HUES48 (cell line): ENCODE measurements around the gene TDP1.

Source experiments
- H3K27ac ChIP-seq: one replicate; pipeline ENCODE4 v1.7.0; 2013; ENCODE audit warnings: low read depth, low read length, inconsistent platforms
- H3K27me3 ChIP-seq: 2 replicates; pipeline ENCODE4 v1.6.1; 2013; ENCODE audit warnings: mild to moderate bottlenecking, low read length; ENCODE audit not compliant: control insufficient read depth, insufficient read depth
- H3K36me3 ChIP-seq: 2 replicates; pipeline ENCODE4 v1.6.1; 2013; ENCODE audit warnings: low read length; ENCODE audit not compliant: control insufficient read depth, insufficient read depth
- H3K4me1 ChIP-seq: 2 replicates; pipeline ENCODE4 v1.6.1; 2013; ENCODE audit warnings: mild to moderate bottlenecking, low read length; ENCODE audit not compliant: control insufficient read depth, insufficient read depth
- H3K4me3 ChIP-seq: 2 replicates; pipeline ENCODE4 v1.5.1; 2013; ENCODE audit warnings: mild to moderate bottlenecking, low read depth, low read length
- H3K9ac ChIP-seq: 2 replicates; pipeline ENCODE4 v1.6.1; 2013; ENCODE audit warnings: mild to moderate bottlenecking, low read depth, low read length, moderate library complexity
- H3K9me3 ChIP-seq: 2 replicates; pipeline ENCODE4 v1.6.1; 2013; ENCODE audit warnings: low read length; ENCODE audit not compliant: control insufficient read depth, insufficient read depth

Gene TDP1

DNA sequence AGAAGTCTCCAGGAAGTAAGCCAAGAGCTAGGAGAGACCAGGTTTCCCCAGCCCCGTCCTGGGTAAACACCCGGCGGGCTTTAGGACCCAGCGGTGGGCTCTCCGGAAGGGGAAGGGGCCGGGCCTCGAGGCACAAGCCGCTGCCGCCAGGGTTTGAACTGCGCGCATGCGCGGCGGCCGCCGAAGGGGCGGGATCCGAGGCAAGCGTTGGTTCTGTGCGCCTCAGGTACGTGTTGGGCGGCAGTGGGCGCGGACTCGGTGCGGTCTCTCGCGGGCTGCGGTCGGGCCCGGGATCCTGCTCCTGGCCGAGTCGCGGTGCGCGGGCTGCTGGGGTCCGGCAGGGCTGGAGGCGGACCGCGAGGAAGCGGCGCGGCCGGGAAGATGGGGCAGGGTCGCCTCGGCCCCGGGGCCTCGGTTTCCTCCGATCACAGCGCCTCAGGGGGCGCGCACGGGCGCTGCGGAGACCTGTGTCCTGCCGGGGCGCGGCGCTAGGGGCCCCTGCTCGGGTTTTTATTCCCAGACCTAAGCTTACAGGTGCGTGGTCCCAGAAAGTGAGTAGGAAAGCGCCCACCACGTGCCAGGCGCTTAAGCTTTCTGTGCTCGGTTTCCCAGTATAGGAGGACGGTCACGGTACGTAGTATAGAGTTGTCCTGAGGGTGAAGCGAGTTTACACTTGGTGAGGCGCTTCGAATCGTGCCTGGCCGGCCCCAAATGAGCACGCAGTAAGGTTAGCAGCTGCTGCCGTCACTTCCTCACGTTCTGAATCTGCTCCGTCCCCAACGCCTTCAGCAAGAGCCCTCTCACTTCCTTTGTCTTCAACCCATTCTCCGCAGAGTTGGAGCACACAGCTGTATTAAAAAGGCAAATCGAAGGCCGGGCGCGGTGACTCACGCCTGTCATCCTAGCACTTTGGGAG, at the start of gene TDP1:
Gene TDP1, plus strand, starts transcription at position 183 of the 916 bp plus-strand sequence. CDS start 7,188 bp downstream, outside the sequence.
- Histone ChIP-seq H3K36me3 (peaks cover 20% of the 10 kb centered on the region), H3K9ac (peak within 1 kb of the TSS; percentile 81), H3K4me3 (peak within 1 kb of the TSS; percentile 82), H3K27me3 (no peaks in the 10 kb centered on the region), H3K4me1 (peaks cover 26% of the 10 kb centered on the region), H3K9me3 (no peaks in the 10 kb centered on the region), H3K27ac (peak within 1 kb of the TSS; percentile 89)

DNA sequence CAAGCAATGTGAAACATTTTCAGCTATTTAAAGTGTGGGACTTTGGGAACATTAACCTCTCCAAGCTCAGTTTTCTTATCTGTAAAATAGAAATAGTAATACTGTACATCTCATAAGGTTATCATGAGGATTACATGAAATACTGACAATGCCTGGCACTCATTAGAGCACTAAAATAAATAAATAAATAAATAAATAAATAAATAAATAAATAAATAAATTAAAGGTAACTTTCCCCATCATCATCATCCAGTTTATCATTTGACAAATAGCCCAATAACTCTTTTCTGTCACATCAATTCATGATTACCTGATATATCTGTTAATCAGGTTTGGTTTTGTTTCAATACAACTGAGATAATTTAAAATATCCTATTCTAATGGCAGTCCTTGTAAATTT, 49.7 kb upstream of the TDP1 start:
- no peak overlapping the region for H3K27ac ChIP-seq
- H3K4me1 ChIP-seq: peaks cover 13% of the 10 kb centered on the region
- no peaks in the 10 kb centered on the region for H3K9me3 ChIP-seq
- no peaks in the 10 kb centered on the region for H3K36me3 ChIP-seq
- no peak overlapping the region for H3K9ac ChIP-seq
- no peaks in the 10 kb centered on the region for H3K27me3 ChIP-seq
- H3K4me3 ChIP-seq: no peak overlapping the region

DNA sequence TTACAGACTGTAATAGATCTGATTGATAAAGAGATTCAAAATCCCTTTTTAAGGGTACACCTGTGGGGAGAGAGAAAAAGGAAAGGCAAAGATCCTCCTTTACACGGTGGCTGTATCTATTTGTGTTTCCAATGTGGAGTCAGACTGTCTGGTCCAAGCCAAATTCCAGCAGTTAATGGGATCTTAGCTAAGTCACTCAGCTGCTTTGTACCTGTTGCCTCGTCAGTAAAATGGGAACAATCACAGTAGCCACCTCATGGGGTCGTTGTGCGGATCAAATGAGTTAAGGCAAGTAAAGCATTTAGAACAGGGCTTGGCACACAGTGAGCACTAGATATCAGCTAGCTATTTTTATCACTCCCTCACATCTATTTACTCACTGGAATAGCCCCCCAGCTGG, 48.1 kb upstream of the TDP1 start:
- no peak overlapping the region for H3K9ac ChIP-seq
- no peaks in the 10 kb centered on the region for H3K27me3 ChIP-seq
- no peak overlapping the region for H3K4me3 ChIP-seq
- no peaks in the 10 kb centered on the region for H3K9me3 ChIP-seq
- no peak overlapping the region for H3K27ac ChIP-seq
- H3K36me3 ChIP-seq: no peaks in the 10 kb centered on the region
- H3K4me1 ChIP-seq: peaks cover 30% of the 10 kb centered on the region

GRCh38 chr14:89908712-89909450, 46.8 kb upstream of the TDP1 start:
- no peaks in the 10 kb centered on the region for H3K9me3 ChIP-seq

DNA sequence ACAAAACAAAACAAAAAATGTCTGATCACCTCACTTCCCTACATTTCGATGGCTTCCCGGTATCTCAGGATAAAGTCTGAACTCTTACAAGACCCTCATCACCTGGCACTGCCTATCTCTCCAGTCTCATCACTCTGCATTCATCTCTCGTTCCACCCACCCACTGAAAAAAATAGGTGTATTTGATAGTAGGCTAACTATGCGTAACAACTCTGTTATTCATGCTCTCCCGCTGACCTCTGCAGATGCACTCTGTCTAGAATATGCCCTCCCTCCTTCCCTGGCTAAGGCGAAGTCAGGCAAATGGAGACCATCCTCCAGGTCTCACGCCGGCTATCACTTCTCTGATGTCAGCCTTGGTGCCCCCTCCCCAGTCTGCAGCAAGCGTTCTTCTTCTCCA, 46.1 kb upstream of the TDP1 start:
- peaks cover 32% of the 10 kb centered on the region for H3K4me1 ChIP-seq
- no peaks in the 10 kb centered on the region for H3K36me3 ChIP-seq
- no peaks in the 10 kb centered on the region for H3K27me3 ChIP-seq
- H3K4me3 ChIP-seq: no peak overlapping the region
- no peak overlapping the region for H3K27ac ChIP-seq
- no peaks in the 10 kb centered on the region for H3K9me3 ChIP-seq
- no peak overlapping the region for H3K9ac ChIP-seq

More at GRCh38 chr14:89908712-89909450, 46.8 kb upstream of the TDP1 start:
- Histone ChIP-seq H3K4me3 (no peak overlapping the region), H3K9ac (no peak overlapping the region), H3K27ac (no peak overlapping the region), H3K27me3 (no peaks in the 10 kb centered on the region), H3K4me1 (peaks cover 32% of the 10 kb centered on the region), H3K36me3 (no peaks in the 10 kb centered on the region)

- H3K27me3 ChIP-seq: no peaks in the 10 kb centered on the region
- H3K27ac ChIP-seq: peak overlapping the region; percentile 84
- H3K36me3 ChIP-seq: no peaks in the 10 kb centered on the region
- no peaks in the 10 kb centered on the region for H3K9me3 ChIP-seq
- H3K4me1 ChIP-seq: peaks cover 38% of the 10 kb centered on the region
- no peak overlapping the region for H3K4me3 ChIP-seq
- no peak overlapping the region for H3K9ac ChIP-seq
Measured at GRCh38 chr14:89910691-89911009, 45.1 kb upstream of the TDP1 start.

GRCh38 chr14:89911010-89911919, 44.5 kb upstream of the TDP1 start:
- no peaks in the 10 kb centered on the region for H3K27me3 ChIP-seq
- H3K36me3 ChIP-seq: no peaks in the 10 kb centered on the region
- H3K4me3 ChIP-seq: peak overlapping the region; percentile 6

DNA sequence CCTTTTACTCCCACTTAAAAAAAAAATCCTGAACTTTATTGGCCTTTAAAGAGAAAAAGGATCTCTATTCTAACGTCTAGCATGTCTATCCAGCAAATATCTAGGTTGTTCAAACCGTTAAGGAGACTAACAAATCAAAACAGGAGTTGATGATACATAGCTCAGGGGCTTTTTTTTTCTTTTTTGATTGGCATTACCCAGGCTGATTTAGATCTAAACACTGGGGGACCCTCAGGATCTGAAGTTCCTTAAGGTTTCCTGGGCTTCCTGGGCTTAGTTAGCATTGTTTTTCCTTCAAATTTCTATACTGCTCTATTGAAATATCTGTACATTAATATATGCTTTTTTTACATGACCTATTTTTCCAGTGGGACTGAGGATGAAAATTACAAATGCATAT, 43.5 kb upstream of the TDP1 start:
- H3K27ac ChIP-seq: peak overlapping the region; percentile 84
- H3K27me3 ChIP-seq: no peaks in the 10 kb centered on the region
- H3K4me3 ChIP-seq: no peak overlapping the region
- no peak overlapping the region for H3K9ac ChIP-seq
- peaks cover 38% of the 10 kb centered on the region for H3K4me1 ChIP-seq
- H3K36me3 ChIP-seq: no peaks in the 10 kb centered on the region
- H3K9me3 ChIP-seq: no peaks in the 10 kb centered on the region

More at GRCh38 chr14:89911010-89911919, 44.5 kb upstream of the TDP1 start:
- Histone ChIP-seq H3K9ac (no peak overlapping the region; the same call in 1 of the 2 replicates), H3K9me3 (no peaks in the 10 kb centered on the region), H3K4me1 (peaks cover 38% of the 10 kb centered on the region), H3K27ac (peak overlapping the region; percentile 84)

DNA sequence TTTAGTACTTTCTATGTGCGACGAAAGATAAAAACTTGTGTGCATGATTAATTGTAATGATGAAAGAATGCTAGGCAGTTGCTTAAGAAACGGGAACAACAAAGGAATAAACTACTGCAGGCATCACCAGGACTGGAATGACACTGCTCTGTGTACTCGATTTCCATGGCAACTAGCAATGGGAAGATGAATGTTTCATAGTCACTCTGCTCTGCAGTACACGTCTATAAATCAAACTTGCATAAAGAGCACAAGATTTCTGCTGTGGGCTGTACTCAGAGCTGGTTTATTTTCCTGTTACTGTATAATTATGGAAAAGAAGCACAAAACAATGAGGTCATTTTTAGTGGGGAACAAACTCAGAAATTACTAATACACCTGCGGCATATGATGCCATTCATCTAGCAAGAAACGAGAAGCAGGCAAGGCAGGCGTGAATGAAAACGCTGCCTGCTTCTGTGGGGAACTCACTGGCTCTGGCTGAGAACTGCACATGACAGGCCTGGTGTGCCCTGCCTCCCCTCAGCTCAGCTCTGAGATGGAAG, 43.0 kb upstream of the TDP1 start:
- Histone ChIP-seq H3K9ac (no peak overlapping the region), H3K4me3 (no peak overlapping the region), H3K4me1 (peaks cover 38% of the 10 kb centered on the region), H3K36me3 (no peaks in the 10 kb centered on the region), H3K9me3 (no peaks in the 10 kb centered on the region), H3K27ac (no peak overlapping the region), H3K27me3 (no peaks in the 10 kb centered on the region)

GRCh38 chr14:89915114-89915878, 40.4 kb upstream of the TDP1 start:
- H3K4me3 ChIP-seq: no peak overlapping the region
- no peaks in the 10 kb centered on the region for H3K36me3 ChIP-seq
- peaks cover 38% of the 10 kb centered on the region for H3K4me1 ChIP-seq
- H3K27me3 ChIP-seq: no peaks in the 10 kb centered on the region
- H3K9me3 ChIP-seq: no peaks in the 10 kb centered on the region
- H3K9ac ChIP-seq: no peak overlapping the region
- no peak overlapping the region for H3K27ac ChIP-seq
